ENCODE results near the gene LRP6. TPM values are rescaled to one million over a fixed set of nuclear protein-coding genes. Genes with fewer than 3 reads are reported as not detected.
A peak's percentile ranks its signal among the peaks of the same experiment; 100 is the strongest.

Gene LRP6
- total RNA-seq, 1 experiment from 2014 or later = 15.5 TPM

DNA sequence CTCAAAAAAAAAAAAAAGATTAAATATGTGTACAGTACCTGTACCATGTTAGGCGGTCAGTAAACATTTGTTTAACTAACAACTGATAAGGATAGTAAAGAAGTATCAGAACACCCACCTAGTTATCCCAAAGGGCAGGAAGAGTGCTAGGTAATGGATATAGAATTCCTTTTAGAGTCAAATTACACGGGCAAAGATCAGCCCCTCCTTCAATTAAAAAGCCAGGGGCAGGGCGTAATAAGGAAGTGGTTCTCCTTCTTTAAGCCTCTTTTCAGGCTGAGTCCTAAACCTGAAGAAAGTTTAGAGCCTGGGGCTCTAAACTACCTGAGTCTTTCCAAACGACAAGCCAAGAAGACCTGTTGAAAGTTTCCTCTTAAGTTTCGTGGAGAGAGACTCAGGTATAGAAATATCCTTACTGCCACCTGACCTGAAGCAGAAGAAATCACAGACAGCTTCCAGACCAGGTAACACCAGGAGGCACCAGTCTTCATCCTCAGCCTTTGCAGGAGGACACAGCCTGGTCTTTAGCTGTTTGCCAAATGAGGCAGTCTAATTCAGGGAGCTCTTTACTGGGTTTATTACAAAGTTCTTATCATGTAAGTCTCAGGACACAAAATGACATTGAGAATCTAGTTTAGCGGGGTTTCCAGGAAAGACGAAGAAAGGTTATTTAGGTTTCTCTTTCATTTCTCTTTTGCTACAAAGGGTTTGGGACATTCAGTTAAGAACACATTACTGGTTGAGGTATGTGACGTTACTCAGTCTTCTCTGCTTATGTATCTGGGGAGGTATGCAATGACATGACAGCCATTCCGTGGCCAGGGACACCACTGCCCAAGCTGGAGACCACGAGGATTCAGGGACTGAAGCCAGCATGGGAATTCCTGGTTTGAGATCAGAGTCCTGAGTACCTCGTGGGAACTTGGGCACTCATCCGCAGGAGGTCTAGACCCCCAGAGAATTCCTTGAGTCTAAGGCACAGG lies 195.9 kb downstream of the LRP6 start, which contains the start of gene BCL2L14:
TSS of gene BCL2L14 (plus strand) at position 266 of the 983 bp plus-strand sequence. CDS start 8,367 bp downstream, outside the sequence.
- DNase-seq (peak; percentile 30), ATAC-seq (peak; percentile 64)
- no peak within 1 kb of the TSS for H3K27ac ChIP-seq (ENCODE audit: low read length)
- ChIA-PET POLR2A (ENCODE audit: unreplicated experiment) (interaction anchor here (0.7 kb wide), 1 partner anchor 253 kb away, joined by 5 read pairs; no protein-coding TSS in a partner anchor), CTCF (no interaction called here)
- peaks cover 6% of the 10 kb centered on the region; the same call in 1 of the 2 replicates for H3K4me1 ChIP-seq (ENCODE audit: insufficient read depth, low read length)
- H3K4me2 ChIP-seq (ENCODE audit: low read length) = peak within 1 kb of the TSS; percentile 46
- H3K9ac ChIP-seq (ENCODE audit: low read length) = no peak within 1 kb of the TSS
- no peaks in the 10 kb centered on the region for H3F3A ChIP-seq (ENCODE audit: low read length, unreplicated experiment)
- H3K27me3 ChIP-seq (ENCODE audit: low read length) = no peaks in the 10 kb centered on the region
- no peaks in the 10 kb centered on the region for H4K20me1 ChIP-seq (ENCODE audit: low read length)
- TF ChIP-seq, protein P1, sequence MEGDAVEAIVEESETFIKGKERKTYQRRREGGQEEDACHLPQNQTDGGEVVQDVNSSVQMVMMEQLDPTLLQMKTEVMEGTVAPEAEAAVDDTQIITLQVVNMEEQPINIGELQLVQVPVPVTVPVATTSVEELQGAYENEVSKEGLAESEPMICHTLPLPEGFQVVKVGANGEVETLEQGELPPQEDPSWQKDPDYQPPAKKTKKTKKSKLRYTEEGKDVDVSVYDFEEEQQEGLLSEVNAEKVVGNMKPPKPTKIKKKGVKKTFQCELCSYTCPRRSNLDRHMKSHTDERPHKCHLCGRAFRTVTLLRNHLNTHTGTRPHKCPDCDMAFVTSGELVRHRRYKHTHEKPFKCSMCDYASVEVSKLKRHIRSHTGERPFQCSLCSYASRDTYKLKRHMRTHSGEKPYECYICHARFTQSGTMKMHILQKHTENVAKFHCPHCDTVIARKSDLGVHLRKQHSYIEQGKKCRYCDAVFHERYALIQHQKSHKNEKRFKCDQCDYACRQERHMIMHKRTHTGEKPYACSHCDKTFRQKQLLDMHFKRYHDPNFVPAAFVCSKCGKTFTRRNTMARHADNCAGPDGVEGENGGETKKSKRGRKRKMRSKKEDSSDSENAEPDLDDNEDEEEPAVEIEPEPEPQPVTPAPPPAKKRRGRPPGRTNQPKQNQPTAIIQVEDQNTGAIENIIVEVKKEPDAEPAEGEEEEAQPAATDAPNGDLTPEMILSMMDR (conservative IDR thresholded peaks at IDR 0.05; ENCODE audit: low read depth, low read length) = peak; percentile 22; the same call in 1 of the 2 replicates
- TF ChIP-seq EZH2 (IDR thresholded peaks at IDR 0.05; ENCODE audit: low read length, unreplicated experiment) = no peak
- H3K36me3 ChIP-seq (ENCODE audit: low read depth, low read length) = no peaks in the 10 kb centered on the region
- no peak within 1 kb of the TSS for H3K4me3 ChIP-seq (ENCODE audit: low read length)
- no peaks in the 10 kb centered on the region for H3K79me2 ChIP-seq (ENCODE audit: low read length)
- H2AFZ ChIP-seq (ENCODE audit: low read length) = peak within 1 kb of the TSS; percentile 80
- no TSS peak for BruUV-seq (replicated peaks)
- H3K9me2 ChIP-seq (replicated peaks; ENCODE audit: low read length) = no peaks in the 10 kb centered on the region
- no peaks in the 10 kb centered on the region for H3K9me3 ChIP-seq (ENCODE audit: low read length)
- intact Hi-C loops (cut with micrococcal nuclease) = no loop called here

DNA sequence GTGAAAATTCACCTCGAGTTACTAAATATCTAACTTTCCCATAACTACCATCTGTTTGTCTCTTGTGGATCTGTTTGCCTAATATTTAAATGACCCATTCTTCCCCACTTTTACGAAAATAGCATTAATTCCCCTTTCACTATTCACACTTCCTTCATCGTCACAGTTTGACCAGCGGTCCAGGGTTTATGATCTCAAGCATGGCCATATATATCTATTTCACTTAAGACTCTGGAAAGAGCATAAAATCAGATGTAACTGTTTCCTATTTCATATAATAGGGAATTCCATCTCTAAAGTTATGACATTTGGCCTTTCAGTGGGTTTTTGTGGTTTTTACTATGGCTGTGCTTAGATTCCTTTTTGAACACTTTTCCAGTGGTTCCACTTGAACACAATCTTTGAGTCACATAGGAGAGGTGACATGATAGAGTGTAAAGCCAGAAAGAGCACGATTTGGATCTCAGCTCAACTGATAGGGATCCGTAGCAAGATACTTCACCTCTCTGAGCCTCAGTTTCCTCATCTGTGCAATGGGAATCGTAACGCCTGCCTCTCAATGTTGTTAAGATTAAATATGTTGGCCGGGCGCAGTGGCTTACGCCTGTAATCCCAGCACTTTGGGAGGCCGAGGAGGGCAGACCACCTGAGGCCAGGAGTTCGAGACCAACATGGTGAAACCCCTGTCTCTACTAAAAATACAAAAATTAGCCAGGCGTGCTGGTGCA lies 196.9 kb downstream of the LRP6 start:
- ATAC-seq = no peak
- H3K27ac ChIP-seq (ENCODE audit: low read length) = no peak overlapping the region

DNA sequence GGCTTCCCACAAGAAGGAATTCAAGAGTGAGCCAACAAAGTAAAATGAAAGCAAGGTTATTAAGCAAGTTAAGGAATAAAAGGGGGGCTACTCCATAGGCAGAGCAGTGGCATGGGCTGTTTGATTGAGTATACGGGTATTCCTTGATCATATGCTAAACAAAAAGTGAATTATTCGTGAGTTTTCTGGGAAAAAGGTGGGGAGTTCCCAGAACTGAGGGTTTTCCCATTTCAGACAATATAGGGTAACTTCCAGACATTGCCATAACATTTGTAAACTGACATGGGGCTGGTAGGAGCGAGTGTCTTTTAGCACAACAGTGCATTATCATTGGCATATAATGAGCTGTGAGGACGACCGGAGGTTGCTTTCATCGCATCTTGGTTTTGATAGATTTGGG lies 198.1 kb downstream of the LRP6 start:
- no peaks in the 10 kb centered on the region for H3K36me3 ChIP-seq (ENCODE audit: low read depth, low read length)
- no TSS peak for BruUV-seq (replicated peaks)
- H3K4me3 ChIP-seq (ENCODE audit: low read length) = no peak overlapping the region
- no peak overlapping the region for H2AFZ ChIP-seq (ENCODE audit: low read length)
- TF ChIP-seq, protein P1 (conservative IDR thresholded peaks at IDR 0.05; ENCODE audit: low read depth, low read length) = no peak
- TF ChIP-seq EZH2phosphoT487 (IDR thresholded peaks at IDR 0.05; ENCODE audit: borderline replicate concordance, low read length) = no peak
- no peak for TF ChIP-seq EZH2 (IDR thresholded peaks at IDR 0.05; ENCODE audit: low read length, unreplicated experiment)
- ChIA-PET POLR2A (ENCODE audit: unreplicated experiment) (no interaction called here), CTCF (no interaction called here)
- H3K9me2 ChIP-seq (replicated peaks; ENCODE audit: low read length) = no peaks in the 10 kb centered on the region
- no peak overlapping the region for H3K9ac ChIP-seq (ENCODE audit: low read length)
- intact Hi-C loops (cut with micrococcal nuclease) = no loop called here
- H3K27ac ChIP-seq (ENCODE audit: low read length) = no peak overlapping the region
- DNase-seq (no peak), ATAC-seq (no peak)
- peaks cover 6% of the 10 kb centered on the region; the same call in 1 of the 2 replicates for H3K4me1 ChIP-seq (ENCODE audit: insufficient read depth, low read length)
- no peaks in the 10 kb centered on the region for H3K79me2 ChIP-seq (ENCODE audit: low read length)
- H3K4me2 ChIP-seq (ENCODE audit: low read length) = no peak overlapping the region
- no peaks in the 10 kb centered on the region for H3K27me3 ChIP-seq (ENCODE audit: low read length)
- no peaks in the 10 kb centered on the region for H3K9me3 ChIP-seq (ENCODE audit: low read length)
- no peaks in the 10 kb centered on the region for H3F3A ChIP-seq (ENCODE audit: low read length, unreplicated experiment)
- no peaks in the 10 kb centered on the region for H4K20me1 ChIP-seq (ENCODE audit: low read length)

More for the DNA sequence above, 196.9 kb downstream of the LRP6 start:
- Histone ChIP-seq H2AFZ (ENCODE audit: low read length) (no peak overlapping the region), H3K36me3 (ENCODE audit: low read depth, low read length) (no peaks in the 10 kb centered on the region), H3K4me3 (ENCODE audit: low read length) (no peak overlapping the region), H3K9me2 (replicated peaks; ENCODE audit: low read length) (no peaks in the 10 kb centered on the region), H3F3A (ENCODE audit: low read length, unreplicated experiment) (no peaks in the 10 kb centered on the region), H3K4me2 (ENCODE audit: low read length) (no peak overlapping the region), H3K9me3 (ENCODE audit: low read length) (no peaks in the 10 kb centered on the region), H3K79me2 (ENCODE audit: low read length) (no peaks in the 10 kb centered on the region), H3K27me3 (ENCODE audit: low read length) (no peaks in the 10 kb centered on the region), H3K9ac (ENCODE audit: low read length) (no peak overlapping the region), H3K4me1 (ENCODE audit: insufficient read depth, low read length) (peaks cover 6% of the 10 kb centered on the region; the same call in 1 of the 2 replicates), H4K20me1 (ENCODE audit: low read length) (no peaks in the 10 kb centered on the region)
- intact Hi-C loops (cut with micrococcal nuclease) = no loop called here
- BruUV-seq (replicated peaks) = no TSS peak
- POLR2A ChIA-PET (ENCODE audit: unreplicated experiment) = no interaction called here
- CTCF ChIA-PET = no interaction called here
- TF ChIP-seq EZH2phosphoT487 (IDR thresholded peaks at IDR 0.05; ENCODE audit: borderline replicate concordance, low read length) = no peak
- no peak for DNase-seq

All from PC-3 (cell line).